Tibial nerve (tissue), 4 donors: ENCODE data around the gene SEL1L3. TPM values are rescaled to one million over a fixed set of nuclear protein-coding genes. Genes with fewer than 3 reads are reported as not detected.

Experiments
- DNase-seq, 2 donors: peaks; one replicate each; pipeline ENCODE4 v3.0.0-alpha.2; 2019; ENCODE audit warnings: low spot score in 2 of 2
- H3K27ac ChIP-seq, 4 donors: fragments of 200-600 bp; sonication (generic) in 3 of 4; one replicate each; pipeline ENCODE4 v1.5.1; 2017 to 2019; ENCODE audit warnings: mild to moderate bottlenecking in 1 of 4
- H3K27me3 ChIP-seq, 2 donors: fragments of 200-600 bp; sonication (generic) in 1 of 2; one replicate each; pipeline versions ENCODE4 v1.5.1 to v1.6.0; 2017 to 2019
- H3K36me3 ChIP-seq, 3 donors: fragments of 200-600 bp; sonication (generic); one replicate each; pipeline ENCODE4 v1.5.1; 2018 to 2019
- H3K4me1 ChIP-seq, 4 donors: fragments of 200-600 bp; sonication (generic) in 3 of 4; one replicate each; pipeline ENCODE4 v1.5.1; 2017 to 2019
- H3K4me3 ChIP-seq, 4 donors: fragments of 200-600 bp; sonication (generic) in 3 of 4; one replicate each; pipeline ENCODE4 v1.5.1; 2017 to 2019; ENCODE audit warnings: mild to moderate bottlenecking in 1 of 4, moderate library complexity in 1 of 4
- H3K9me3 ChIP-seq, 4 donors: fragments of 200-600 bp; sonication (generic) in 3 of 4; one replicate each; pipeline ENCODE4 v1.5.1; 2017 to 2019
- EP300 ChIP-seq, 2 donors: sonication (generic); formaldehyde crosslinking; IDR thresholded peaks; one replicate each; pipeline ENCODE4 v1.6.1; 2017; ENCODE audit warnings: antibody characterized with exemption in 2 of 2, mild to moderate bottlenecking in 1 of 2
- POLR2A ChIP-seq, 2 donors: fragments of 450-650 bp; IDR thresholded peaks; one replicate each; pipeline ENCODE4 v1.6.1; 2017; ENCODE audit warnings: antibody characterized with exemption in 2 of 2, mild to moderate bottlenecking in 2 of 2, moderate library complexity in 2 of 2
- WGBS, 2 donors: methylation state at CpG; one replicate each; pipeline ENCODE4 v1.1.5; 2018; 5-methylcytosine and 5-hydroxymethylcytosine counted together
- total RNA-seq, 4 donors: library from RNA; depleted of rRNA; stranded (reverse); fragments of >200 nt; gene quantifications; one replicate each; pipeline ENCODE4 v1.1.0, GENCODE V29; 2016
- TF ChIP-seq, protein P1 (sequence below), 5 experiments: fragments of 200-600 bp in 3 of 5; fragments of 450-650 bp in 2 of 5; sonication (generic) in 3 of 5; IDR thresholded peaks; one replicate each; pipeline ENCODE4 v1.5.1; 2016 to 2019; ENCODE audit warnings: antibody characterized with exemption in 5 of 5, mild to moderate bottlenecking in 3 of 5, moderate library complexity in 2 of 5

The SEL1L3 gene
- total RNA-seq, 4 donors from 2014 or later = 8.7 to 19.0 (median 11.1) TPM

DNA sequence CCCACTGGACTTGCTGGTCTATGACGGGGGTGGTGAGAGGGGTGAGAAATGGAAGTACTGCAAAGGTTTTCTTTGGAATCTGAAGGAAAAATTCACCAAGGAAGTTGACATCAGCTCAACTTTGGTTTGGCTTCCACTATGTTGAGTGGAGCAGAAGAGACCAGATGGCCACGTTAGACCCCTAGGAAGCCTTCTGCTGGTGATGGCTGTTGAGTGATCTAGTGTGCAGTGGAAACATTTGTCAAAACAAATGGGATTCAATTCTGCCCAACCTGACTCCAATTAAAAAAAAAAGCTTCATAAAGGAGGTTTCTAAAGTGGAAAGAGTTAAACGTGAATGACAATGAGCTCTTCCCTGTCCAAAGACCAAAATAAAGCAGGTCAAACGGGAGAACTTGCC, 25.7 kb downstream of the SEL1L3 start:
- no peak for DNase-seq
- H3K27ac ChIP-seq = no peak overlapping the region
- TF ChIP-seq, protein P1, sequence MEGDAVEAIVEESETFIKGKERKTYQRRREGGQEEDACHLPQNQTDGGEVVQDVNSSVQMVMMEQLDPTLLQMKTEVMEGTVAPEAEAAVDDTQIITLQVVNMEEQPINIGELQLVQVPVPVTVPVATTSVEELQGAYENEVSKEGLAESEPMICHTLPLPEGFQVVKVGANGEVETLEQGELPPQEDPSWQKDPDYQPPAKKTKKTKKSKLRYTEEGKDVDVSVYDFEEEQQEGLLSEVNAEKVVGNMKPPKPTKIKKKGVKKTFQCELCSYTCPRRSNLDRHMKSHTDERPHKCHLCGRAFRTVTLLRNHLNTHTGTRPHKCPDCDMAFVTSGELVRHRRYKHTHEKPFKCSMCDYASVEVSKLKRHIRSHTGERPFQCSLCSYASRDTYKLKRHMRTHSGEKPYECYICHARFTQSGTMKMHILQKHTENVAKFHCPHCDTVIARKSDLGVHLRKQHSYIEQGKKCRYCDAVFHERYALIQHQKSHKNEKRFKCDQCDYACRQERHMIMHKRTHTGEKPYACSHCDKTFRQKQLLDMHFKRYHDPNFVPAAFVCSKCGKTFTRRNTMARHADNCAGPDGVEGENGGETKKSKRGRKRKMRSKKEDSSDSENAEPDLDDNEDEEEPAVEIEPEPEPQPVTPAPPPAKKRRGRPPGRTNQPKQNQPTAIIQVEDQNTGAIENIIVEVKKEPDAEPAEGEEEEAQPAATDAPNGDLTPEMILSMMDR (IDR thresholded peaks at IDR 0.05) = no peak
- no peak for TF ChIP-seq EP300 (IDR thresholded peaks at IDR 0.05)
- TF ChIP-seq POLR2A (IDR thresholded peaks at IDR 0.05) = no peak
- whole genome bisulfite sequencing, 2 donors = 85 to 88% methylated on average over 4 of the region's 4 CpGs
- no peak overlapping the region for H3K4me3 ChIP-seq
- H3K9me3 ChIP-seq = peaks cover 0 to 7% (median 0%) of the 10 kb centered on the region in 4 donors
- H3K27me3 ChIP-seq = no peaks in the 10 kb centered on the region
- H3K36me3 ChIP-seq = no peaks in the 10 kb centered on the region
- no peaks in the 10 kb centered on the region for H3K4me1 ChIP-seq

DNA sequence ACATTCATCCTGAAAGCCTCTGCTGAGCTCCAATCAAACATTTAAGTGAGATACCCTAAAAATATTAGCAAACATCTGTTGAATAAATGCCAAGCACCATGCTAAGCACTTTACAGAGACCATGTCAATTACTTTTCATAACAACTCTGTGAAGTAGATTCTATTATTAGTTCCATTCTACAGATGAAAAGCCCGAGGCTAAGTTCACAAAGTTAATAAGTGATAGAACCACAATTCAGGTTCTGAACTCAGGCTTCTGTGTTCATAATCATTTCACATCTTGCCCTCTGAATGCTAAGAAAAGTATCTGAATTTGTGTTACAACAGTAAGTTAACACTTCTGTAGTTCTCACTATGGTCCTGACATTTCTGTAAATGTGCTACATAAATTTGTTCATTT, 27.4 kb downstream of the SEL1L3 start:
- Histone ChIP-seq H3K27me3 (no peaks in the 10 kb centered on the region), H3K9me3 (peaks cover 0 to under 1% (median 0%) of the 10 kb centered on the region in 4 donors), H3K36me3 (no peaks in the 10 kb centered on the region), H3K27ac (no peak overlapping the region), H3K4me3 (no peak overlapping the region), H3K4me1 (no peaks in the 10 kb centered on the region)
- DNase-seq = no peak
- WGBS, 2 donors = 78 to 96% methylated on average over 1 of the region's 1 CpG
- TF ChIP-seq EP300 (IDR thresholded peaks at IDR 0.05) (no peak), POLR2A (IDR thresholded peaks at IDR 0.05) (no peak)
- TF ChIP-seq, protein P1 (IDR thresholded peaks at IDR 0.05) = no peak

DNA sequence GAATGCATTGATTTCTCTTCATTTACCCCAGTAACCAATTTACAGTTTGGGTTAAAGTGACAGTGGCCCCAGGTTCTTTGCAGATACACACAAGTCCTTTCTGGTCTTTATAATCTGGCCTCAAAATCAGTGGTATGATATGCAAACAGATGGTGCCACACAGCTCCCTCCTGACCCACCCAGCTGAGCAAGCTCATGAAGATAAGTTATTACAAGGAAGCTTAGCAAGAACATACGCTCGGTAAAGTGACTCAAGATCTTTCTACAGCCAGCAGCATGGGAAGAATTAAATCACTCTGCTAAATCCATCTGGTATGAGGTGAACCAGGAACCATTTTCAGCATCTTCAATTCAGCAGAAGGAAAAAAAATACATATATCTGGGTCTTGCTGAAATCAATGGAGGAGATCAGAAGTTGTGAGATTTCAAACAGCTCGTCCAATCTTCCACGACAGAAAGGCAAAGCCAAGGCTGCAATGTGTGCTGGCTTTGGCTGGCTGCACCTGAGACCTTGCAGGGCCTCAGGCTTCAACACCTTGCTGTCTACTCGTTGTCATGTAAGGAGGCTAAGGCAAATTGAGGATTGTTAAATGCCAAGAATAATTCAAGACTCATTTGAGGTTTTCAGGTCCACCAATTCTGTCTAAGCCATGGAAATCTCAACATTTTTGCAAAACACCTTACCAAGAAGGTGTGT, 28.2 kb downstream of the SEL1L3 start:
- Histone ChIP-seq H3K4me3 (no peak overlapping the region), H3K27ac (no peak overlapping the region), H3K27me3 (no peaks in the 10 kb centered on the region), H3K4me1 (no peaks in the 10 kb centered on the region), H3K36me3 (no peaks in the 10 kb centered on the region), H3K9me3 (no peaks in the 10 kb centered on the region)
- DNase-seq = no peak
- no peak for TF ChIP-seq EP300 (IDR thresholded peaks at IDR 0.05)
- TF ChIP-seq, protein P1 (IDR thresholded peaks at IDR 0.05) = no peak
- TF ChIP-seq POLR2A (IDR thresholded peaks at IDR 0.05) = no peak
- WGBS, 2 donors = 80 to 84% methylated on average over 5 of the region's 5 CpGs

DNA sequence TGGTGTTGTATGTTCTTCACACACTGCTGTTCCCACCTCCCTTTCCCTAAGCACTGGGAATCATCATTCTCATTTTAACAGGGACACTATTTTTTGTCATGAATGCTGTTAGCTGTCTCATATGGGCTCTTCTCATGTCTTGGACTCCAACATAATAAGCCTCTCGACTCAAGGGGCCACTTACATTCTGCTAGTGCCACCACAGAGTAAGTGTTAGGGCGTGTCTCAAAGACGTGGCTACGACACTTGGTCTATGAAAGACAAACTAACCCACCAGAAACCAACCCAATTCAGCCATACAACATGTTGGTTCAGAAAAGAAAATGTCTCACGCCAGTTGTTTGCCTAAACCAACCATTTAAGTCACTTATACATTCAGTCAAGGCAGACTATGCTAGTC, 32.2 kb downstream of the SEL1L3 start:
- TF ChIP-seq, protein P1 (IDR thresholded peaks at IDR 0.05) = no peak
- TF ChIP-seq EP300 (IDR thresholded peaks at IDR 0.05) = no peak
- no peak for TF ChIP-seq POLR2A (IDR thresholded peaks at IDR 0.05)
- 91 to 98% methylated on average over 5 of the region's 5 CpGs for WGBS, 2 donors
- no peak overlapping the region for H3K4me3 ChIP-seq
- H3K36me3 ChIP-seq = no peaks in the 10 kb centered on the region
- DNase-seq = no peak
- no peaks in the 10 kb centered on the region for H3K9me3 ChIP-seq
- H3K27me3 ChIP-seq = no peaks in the 10 kb centered on the region
- no peak overlapping the region for H3K27ac ChIP-seq
- no peaks in the 10 kb centered on the region for H3K4me1 ChIP-seq

DNA sequence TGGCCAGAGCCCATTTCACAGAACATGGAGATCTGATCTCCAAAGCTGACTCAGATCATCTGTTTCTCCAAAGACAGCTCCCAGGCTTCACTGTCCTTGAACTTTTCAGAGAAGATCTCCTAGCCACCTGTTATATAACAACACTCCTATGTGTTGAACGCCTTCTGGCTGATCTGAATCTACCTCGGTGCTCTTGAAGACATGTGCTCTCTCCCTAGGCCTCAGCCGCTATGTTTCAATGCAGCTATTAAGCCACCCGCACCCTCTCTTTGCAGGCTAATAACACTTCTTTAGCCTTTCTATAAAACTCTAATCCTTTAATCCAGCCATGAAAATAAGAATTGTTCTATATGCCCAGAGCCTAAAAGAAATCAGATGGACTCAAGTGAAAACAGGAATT, 34.9 kb downstream of the SEL1L3 start:
- Histone ChIP-seq H3K4me1 (no peaks in the 10 kb centered on the region), H3K27ac (no peak overlapping the region), H3K4me3 (no peak overlapping the region), H3K27me3 (no peaks in the 10 kb centered on the region), H3K9me3 (no peaks in the 10 kb centered on the region), H3K36me3 (no peaks in the 10 kb centered on the region)
- no peak for DNase-seq
- 92 to 93% methylated on average over 4 of the region's 4 CpGs for WGBS, 2 donors
- TF ChIP-seq EP300 (IDR thresholded peaks at IDR 0.05) (no peak), POLR2A (IDR thresholded peaks at IDR 0.05) (no peak)
- TF ChIP-seq, protein P1 (IDR thresholded peaks at IDR 0.05) = no peak
